H1 (cell line): ENCODE measurements around the gene SCG5. TPM values are rescaled to one million over a fixed set of nuclear protein-coding genes. Genes with fewer than 3 reads are reported as not detected.

Source experiments
- CTCF ChIA-PET: fragments of 300-600 bp; sonication (Branson Sonifier 250); formaldehyde crosslinking; loops from one replicate; lab custom pipeline; 2021; ENCODE audit not compliant: partially characterized antibody; lab: Charles Lee
- POLR2A ChIA-PET: fragments of 300-600 bp; sonication (Branson Sonifier 250); formaldehyde crosslinking; loops from one replicate; lab custom pipeline; 2021; ENCODE audit warnings: inconsistent platforms; ENCODE audit not compliant: partially characterized antibody; lab: Charles Lee
- DNase-seq, 2 experiments: peaks; one replicate each; pipeline versions ENCODE4 v3.0.0 to v3.0.0-alpha.2; 2010 to 2022; ENCODE audit warnings: low spot score in 2 of 2, low read depth in 1 of 2, mixed read lengths in 1 of 2
- FAIRE-seq: peaks from 2 replicates; lab custom pipeline; 2011; peaks lifted over from hg19 to GRCh38; lab: Jason Lieb, UNC
- H2AFZ ChIP-seq: 2 replicates; pipeline ENCODE4 v1.8.1; 2012; ENCODE audit warnings: low read length, inconsistent platforms
- H2AK5ac ChIP-seq: 2 replicates; pipeline ENCODE4 v1.6.1; 2013; ENCODE audit warnings: low read depth, low read length
- H2BK120ac ChIP-seq: replicated peaks from 2 replicates; pipeline ENCODE3; 2013; ENCODE audit warnings: low read depth, low read length, inconsistent platforms
- H2BK12ac ChIP-seq: 2 replicates; pipeline ENCODE4 v1.6.1; 2013; ENCODE audit warnings: low read depth, low read length
- H2BK15ac ChIP-seq: 2 replicates; pipeline ENCODE4 v1.6.1; 2013; ENCODE audit warnings: low read length
- H2BK20ac ChIP-seq: 2 replicates; pipeline ENCODE4 v1.6.1; 2013; ENCODE audit warnings: low read length
- H2BK5ac ChIP-seq: 2 replicates; pipeline ENCODE4 v1.6.1; 2013; ENCODE audit warnings: low read depth, low read length
- H3K14ac ChIP-seq: 2 replicates; pipeline ENCODE4 v1.6.1; 2013; ENCODE audit warnings: inconsistent platforms; ENCODE audit not compliant: insufficient read length
- H3K18ac ChIP-seq: 2 replicates; pipeline ENCODE4 v1.6.1; 2013; ENCODE audit warnings: low read length; ENCODE audit errors: extremely low read depth
- H3K23ac ChIP-seq: 2 replicates; pipeline ENCODE4 v1.6.1; 2013; ENCODE audit warnings: inconsistent platforms; ENCODE audit not compliant: insufficient read length
- H3K23me2 ChIP-seq: 2 replicates; pipeline ENCODE4 v1.6.1; 2013; ENCODE audit warnings: low read depth, low read length
- H3K27ac ChIP-seq: 2 replicates; pipeline ENCODE4 v1.6.1; 2011; ENCODE audit warnings: low read depth, low read length, inconsistent platforms
- H3K27me3 ChIP-seq, 4 experiments: replicated peaks in 1 of 4; 1 replicate in 1 of 4; 2 replicates in 3 of 4; pipeline versions ENCODE4 v1.6.1 to v1.8.1; 2011 to 2013; ENCODE audit warnings: low read length in 3 of 4, mild to moderate bottlenecking in 3 of 4, inconsistent platforms in 2 of 4, mixed read lengths in 2 of 4, moderate library complexity in 1 of 4; ENCODE audit not compliant: control insufficient read depth in 3 of 4, insufficient read depth in 3 of 4; ENCODE audit errors: extremely low read depth in 1 of 4
- H3K36me3 ChIP-seq, 4 experiments: 2 replicates each; pipeline versions ENCODE4 v1.6.1 to v1.8.1; 2011 to 2013; ENCODE audit warnings: mild to moderate bottlenecking in 4 of 4, low read length in 3 of 4, moderate library complexity in 2 of 4, control low read depth in 1 of 4, inconsistent platforms in 1 of 4; ENCODE audit not compliant: insufficient read depth in 4 of 4, control insufficient read depth in 2 of 4
- H3K4ac ChIP-seq: replicated peaks from 2 replicates; pipeline ENCODE3; 2013; ENCODE audit warnings: low read length, low read depth, mixed read lengths, inconsistent platforms; ENCODE audit not compliant: insufficient read length
- H3K4me1 ChIP-seq, 4 experiments: replicated peaks in 1 of 4; 1 replicate in 1 of 4; 2 replicates in 3 of 4; pipeline versions ENCODE4 v1.6.1 to v1.8.1; 2011 to 2013; ENCODE audit warnings: low read length in 3 of 4, inconsistent platforms in 2 of 4, mixed read lengths in 1 of 4; ENCODE audit not compliant: insufficient read depth in 4 of 4, control insufficient read depth in 3 of 4
- H3K4me2 ChIP-seq, 2 experiments: 2 replicates each; pipeline versions ENCODE4 v1.6.1 to v1.8.1; 2011 to 2013; ENCODE audit warnings: low read depth in 2 of 2, low read length in 2 of 2, control low read depth in 1 of 2, inconsistent platforms in 1 of 2, mild to moderate bottlenecking in 1 of 2; ENCODE audit not compliant: insufficient read depth in 1 of 2
- H3K4me3 ChIP-seq, 4 experiments: fragments of 200-600, 300-600 bp in 1 of 4; sonication (generic), shearing (Covaris generic), sonication (Bioruptor Twin) in 1 of 4; 2 replicates each; pipeline versions ENCODE4 v1.5.1 to v1.8.1; 2011 to 2016; ENCODE audit warnings: low read length in 4 of 4, low read depth in 3 of 4, control low read depth in 2 of 4, inconsistent platforms in 2 of 4, mild to moderate bottlenecking in 2 of 4, mixed read lengths in 1 of 4, moderate library complexity in 1 of 4; ENCODE audit not compliant: insufficient read depth in 2 of 4; ENCODE audit errors: extremely low read depth in 1 of 4
- H3K56ac ChIP-seq: replicated peaks from 2 replicates; pipeline ENCODE3; 2013; ENCODE audit warnings: low read depth, mild to moderate bottlenecking, mixed read lengths, low read length, inconsistent platforms; ENCODE audit not compliant: insufficient read length
- H3K79me1 ChIP-seq: 2 replicates; pipeline ENCODE4 v1.6.1; 2013; ENCODE audit warnings: low read depth, low read length, control low read depth
- H3K79me2 ChIP-seq, 2 experiments: 2 replicates each; pipeline versions ENCODE4 v1.6.1 to v1.8.1; 2012 to 2013; ENCODE audit warnings: low read length in 2 of 2, mild to moderate bottlenecking in 2 of 2, inconsistent platforms in 1 of 2; ENCODE audit not compliant: insufficient read depth in 2 of 2, control insufficient read depth in 1 of 2
- H3K9ac ChIP-seq, 4 experiments: replicated peaks in 1 of 4; 1 replicate in 1 of 4; 2 replicates in 3 of 4; pipeline versions ENCODE4 v1.6.1 to v1.8.1; 2011 to 2013; ENCODE audit warnings: low read depth in 3 of 4, low read length in 3 of 4, control low read depth in 2 of 4, mild to moderate bottlenecking in 2 of 4, moderate library complexity in 2 of 4, inconsistent platforms in 1 of 4; ENCODE audit errors: extremely low read depth in 1 of 4
- H3K9me3 ChIP-seq, 2 experiments: 2 replicates each; pipeline versions ENCODE4 v1.6.1 to v1.8.1; 2012 to 2013; ENCODE audit warnings: mild to moderate bottlenecking in 2 of 2, moderate library complexity in 2 of 2, control low read depth in 1 of 2, inconsistent platforms in 1 of 2, low read depth in 1 of 2, low read length in 1 of 2, mixed read lengths in 1 of 2; ENCODE audit not compliant: insufficient read depth in 2 of 2
- H4K20me1 ChIP-seq, 2 experiments: replicated peaks in 1 of 2; 2 replicates each; pipeline versions ENCODE3 to v1.8.1; 2011 to 2013; ENCODE audit warnings: inconsistent platforms in 2 of 2, low read length in 2 of 2, mild to moderate bottlenecking in 1 of 2; ENCODE audit not compliant: insufficient read depth in 2 of 2, control insufficient read depth in 1 of 2
- H4K5ac ChIP-seq: 2 replicates; pipeline ENCODE4 v1.6.1; 2013; ENCODE audit warnings: low read length, low read depth, mixed read lengths, inconsistent platforms; ENCODE audit not compliant: insufficient read length
- H4K8ac ChIP-seq: 2 replicates; pipeline ENCODE4 v1.8.0; 2013; ENCODE audit warnings: mild to moderate bottlenecking, moderate library complexity, low read length, inconsistent platforms; ENCODE audit not compliant: insufficient read depth; ENCODE audit errors: extremely low read depth
- H4K91ac ChIP-seq: replicated peaks from 2 replicates; pipeline ENCODE3; 2013; ENCODE audit warnings: low read length, mixed read lengths, inconsistent platforms; ENCODE audit not compliant: insufficient read length
- CEBPB ChIP-seq: IDR thresholded peaks from 2 replicates; pipeline ENCODE4 v1.6.1; 2012; ENCODE audit warnings: low read depth, low read length
- FOSL1 ChIP-seq: IDR thresholded peaks from 2 replicates; pipeline ENCODE4 v1.6.1; 2011; ENCODE audit warnings: mild to moderate bottlenecking, low read depth, low read length, moderate library complexity; ENCODE audit not compliant: insufficient read depth
- KDM1A ChIP-seq: fragments of 200-600, 300-600 bp; sonication (generic); IDR thresholded peaks from 2 replicates; pipeline ENCODE4 v1.7.1; 2016; ENCODE audit warnings: mild to moderate bottlenecking, low read length, borderline replicate concordance
- POLR2A ChIP-seq, 2 experiments: IDR thresholded peaks; 1 replicate in 1 of 2; 2 replicates in 1 of 2; pipeline ENCODE4 v1.6.1; 2011; ENCODE audit warnings: low read depth in 2 of 2, low read length in 2 of 2, mild to moderate bottlenecking in 2 of 2; ENCODE audit errors: control extremely low read depth in 1 of 2
- SRF ChIP-seq: IDR thresholded peaks from 2 replicates; pipeline ENCODE4 v1.6.1; 2011; ENCODE audit warnings: mild to moderate bottlenecking, low read depth, low read length, moderate library complexity
- YY1 ChIP-seq: IDR thresholded peaks from 2 replicates; pipeline ENCODE4 v1.6.1; 2011; ENCODE audit warnings: low read depth, mild to moderate bottlenecking, low read length
- WGBS, 2 experiments: shearing (Covaris generic) in 1 of 2; methylation state at CpG; one replicate each; pipeline versions ENCODE4 v1.1.6 to v1.1.7; 2013 to 2015; ENCODE audit warnings: low lambda C conversion rate in 2 of 2, mixed read lengths in 2 of 2, inconsistent platforms in 1 of 2, low coverage in 1 of 2, missing lambda C conversion rate in 1 of 2; ENCODE audit not compliant: insufficient replicate concordance in 2 of 2, insufficient coverage in 1 of 2, insufficient read length in 1 of 2; ENCODE audit errors: extremely low coverage in 1 of 2, missing lambda C conversion rate in 1 of 2; 5-methylcytosine and 5-hydroxymethylcytosine counted together
- polyA plus RNA-seq, 7 experiments: library from polyadenylated mRNA; depleted of rRNA in 3 of 7; stranded (reverse) in 5 of 7; unstranded in 2 of 7; fragments of >200 nt in 5 of 7; fragments of 200-250 nt in 2 of 7; gene quantifications; 1 replicate in 5 of 7; 2 replicates in 1 of 7; 4 replicates in 1 of 7; pipeline versions ENCODE4 v1.2.1 to v1.2.3, GENCODE V29; 2011 to 2013; ENCODE audit warnings: missing spikeins in 2 of 7, mixed read lengths in 2 of 7
- total RNA-seq: library from RNA; stranded (reverse); fragmentation: NEBNext Ultra II Directional; extraction: Animal tissue kit (Norgen Biotek cat#: 25700); gene quantifications from 2 replicates; pipeline ENCODE4 v1.2.1, GENCODE V29; 2021

Gene SCG5
- total and polyA plus RNA-seq, 2 of the 8 experiments (the other 6 are each of a cell fraction or from before 2014, with no cell fraction given) = 18.7 to 19.9 TPM

GRCh38 chr15:32667321-32667720, 25.8 kb downstream of the SCG5 start:
- H3K9me3 ChIP-seq = no peaks in the 10 kb centered on the region
- no peak overlapping the region for H3K4ac ChIP-seq
- CTCF ChIA-PET = interaction anchor here (0.5 kb wide), 1 partner anchor 12 kb away, joined by 3 read pairs; no protein-coding TSS in a partner anchor
- no peak overlapping the region for H3K23ac ChIP-seq
- no peak overlapping the region for H3K14ac ChIP-seq
- no peak overlapping the region for H3K56ac ChIP-seq
- no peaks in the 10 kb centered on the region for H3K23me2 ChIP-seq
- no peak overlapping the region for H3K4me2 ChIP-seq
- H2BK12ac ChIP-seq = no peak overlapping the region
- H2BK20ac ChIP-seq = no peak overlapping the region
- no peak overlapping the region for H4K91ac ChIP-seq
- no peak overlapping the region for H4K8ac ChIP-seq
- no peak for FAIRE-seq
- H2AK5ac ChIP-seq = no peak overlapping the region
- H3K18ac ChIP-seq = no peak overlapping the region
- 91% methylated on average over 5 of the region's 6 CpGs; no CpG with 5 or more reads in 1 of the 2 experiments for WGBS, 2 experiments
- H2BK120ac ChIP-seq = no peak overlapping the region
- H3K79me1 ChIP-seq = no peaks in the 10 kb centered on the region
- TF ChIP-seq FOSL1 = no peak
- TF ChIP-seq SRF = no peak
- no peak for TF ChIP-seq KDM1A
- no peak for TF ChIP-seq YY1
- TF ChIP-seq CEBPB = no peak
- TF ChIP-seq POLR2A (IDR thresholded peaks at IDR 0.05; ENCODE audit: control extremely low read depth in 1 of 2, low read depth in 2 of 2, low read length in 2 of 2) = no peak
- TF ChIP-seq, all 59 proteins: peak for 0
- H2BK5ac ChIP-seq = no peak overlapping the region
- H3K79me2 ChIP-seq = no peaks in the 10 kb centered on the region
- no peaks in the 10 kb centered on the region for H4K20me1 ChIP-seq
- no peaks in the 10 kb centered on the region for H3K36me3 ChIP-seq
- no peak overlapping the region for H3K9ac ChIP-seq
- H2AFZ ChIP-seq = no peak overlapping the region
- no peak overlapping the region for H3K27ac ChIP-seq
- POLR2A ChIA-PET = no interaction called here
- no peak overlapping the region for H4K5ac ChIP-seq
- H3K27me3 ChIP-seq = no peaks in the 10 kb centered on the region
- no peak for DNase-seq
- no peak overlapping the region for H2BK15ac ChIP-seq
- H3K4me1 ChIP-seq = peaks cover 5 to 16% (median 7%) of the 10 kb centered on the region in 4 experiments
- no peak overlapping the region for H3K4me3 ChIP-seq
